ENCODE measurements around the gene GPI. TPM values are rescaled to one million over a fixed set of nuclear protein-coding genes. Genes with fewer than 3 reads are reported as not detected.

GPI gene
- 634 to 742 TPM (median 688 TPM) in 5 replicates for total RNA-seq (2022; extraction: Qiagen RNA extraction)

DNA sequence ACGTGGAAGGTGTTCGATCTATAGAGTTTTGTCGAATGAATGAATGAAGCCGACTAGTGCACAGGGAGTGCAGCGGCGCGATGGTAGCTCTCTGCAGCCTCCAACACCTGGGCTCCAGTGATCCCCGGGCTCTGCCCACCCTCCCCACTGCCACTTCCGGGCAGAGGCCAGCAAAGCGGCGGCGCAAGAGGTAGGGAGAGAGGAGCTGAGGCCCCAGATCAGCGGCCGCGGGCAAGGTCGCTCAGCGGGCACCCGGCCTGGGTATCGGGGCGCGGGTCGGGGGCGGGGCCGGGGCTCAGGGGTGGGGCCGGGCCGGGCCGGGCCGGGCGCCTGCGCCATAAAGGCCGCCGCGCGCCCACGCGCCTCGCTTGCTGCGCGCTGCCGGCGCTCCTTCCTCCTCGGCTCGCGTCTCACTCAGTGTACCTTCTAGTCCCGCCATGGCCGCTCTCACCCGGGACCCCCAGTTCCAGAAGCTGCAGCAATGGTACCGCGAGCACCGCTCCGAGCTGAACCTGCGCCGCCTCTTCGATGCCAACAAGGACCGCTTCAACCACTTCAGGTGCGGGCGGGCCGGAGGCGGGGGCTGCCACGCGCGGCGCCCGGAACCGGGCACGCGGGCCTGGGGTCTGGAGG, at the start of gene GPI:
Gene GPI, plus strand, starts transcription at position 367 of the 633 bp plus-strand sequence. Its CDS starts 71 bp downstream, at position 438.

DNA sequence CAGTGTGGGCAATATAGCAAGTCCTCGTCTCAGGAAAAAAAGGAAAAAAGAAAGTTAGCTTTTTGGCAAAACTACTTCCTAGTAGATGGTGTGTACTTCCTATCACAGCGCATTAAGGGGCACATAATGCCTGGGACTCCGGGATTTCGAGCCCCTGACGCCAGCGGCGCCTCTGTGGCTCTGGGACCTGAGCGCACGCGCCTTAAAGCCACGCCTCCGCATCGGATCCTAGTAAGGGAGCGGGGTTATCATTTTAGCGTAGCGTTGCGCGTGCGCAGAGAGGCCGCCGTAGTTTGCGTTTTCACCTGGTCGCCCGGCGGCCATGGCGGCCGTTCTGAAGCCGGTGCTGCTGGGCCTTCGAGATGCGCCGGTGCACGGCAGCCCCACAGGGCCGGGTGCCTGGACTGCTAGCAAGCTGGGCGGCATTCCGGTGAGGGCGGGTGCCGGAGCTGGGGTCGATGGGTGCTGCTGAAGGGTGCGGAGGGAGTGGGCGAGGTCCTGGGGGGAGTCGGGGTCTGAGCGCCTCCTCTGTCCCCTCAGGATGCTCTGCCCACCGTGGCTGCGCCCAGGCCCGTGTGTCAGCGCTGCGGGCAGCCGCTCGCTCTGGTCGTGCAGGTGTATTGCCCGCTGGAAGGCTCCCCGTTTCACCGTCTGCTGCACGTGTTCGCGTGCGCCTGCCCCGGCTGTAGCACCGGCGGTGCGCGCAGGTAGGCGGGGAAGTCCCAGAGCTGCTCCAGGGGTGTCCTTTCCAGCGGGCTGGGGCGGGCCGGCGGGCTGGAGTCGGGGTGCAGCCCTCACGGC, 39.3 kb downstream of the GPI start, which contains the start of gene PDCD2L:
Gene PDCD2L, plus strand, starts transcription at position 291 of the 801 bp plus-strand sequence. Its CDS starts 32 bp downstream, at position 323.

Other genes with a start within 250 kb of the GPI start
- 196 to 281 TPM (median 222 TPM) in 5 replicates for gene LSM14A, start 192.7 kb upstream of the GPI start, total RNA-seq (2022; extraction: Qiagen RNA extraction)
- 9.0 to 13.6 TPM (median 12.6 TPM) in 5 replicates for gene GARRE1, start 110.6 kb upstream of the GPI start, total RNA-seq (2022; extraction: Qiagen RNA extraction)
- gene PDCD2L, start 39.2 kb downstream of the GPI start, total RNA-seq (2022; extraction: Qiagen RNA extraction): 26.1 to 36.6 TPM (median 34.4 TPM) in 5 replicates
- gene UBA2, start 63.2 kb downstream of the GPI start, total RNA-seq (2022; extraction: Qiagen RNA extraction): 226 to 340 TPM (median 284 TPM) in 5 replicates
- 24.4 to 38.6 TPM (median 38.0 TPM) in 5 replicates for gene WTIP, start 116.6 kb downstream of the GPI start, total RNA-seq (2022; extraction: Qiagen RNA extraction)